Measurements from ENCODE around the gene BMP8B.

Gene BMP8B

GRCh38 chr1:39717809-39718208 is 70.9 kb downstream of the BMP8B start:
- no peak for FAIRE-seq

- FAIRE-seq = no peak
These were observed 75.1 kb downstream of the BMP8B start for GRCh38 chr1:39713557-39713956.

- no peak for FAIRE-seq
These were observed 76.7 kb downstream of the BMP8B start for GRCh38 chr1:39711966-39712340.

DNA sequence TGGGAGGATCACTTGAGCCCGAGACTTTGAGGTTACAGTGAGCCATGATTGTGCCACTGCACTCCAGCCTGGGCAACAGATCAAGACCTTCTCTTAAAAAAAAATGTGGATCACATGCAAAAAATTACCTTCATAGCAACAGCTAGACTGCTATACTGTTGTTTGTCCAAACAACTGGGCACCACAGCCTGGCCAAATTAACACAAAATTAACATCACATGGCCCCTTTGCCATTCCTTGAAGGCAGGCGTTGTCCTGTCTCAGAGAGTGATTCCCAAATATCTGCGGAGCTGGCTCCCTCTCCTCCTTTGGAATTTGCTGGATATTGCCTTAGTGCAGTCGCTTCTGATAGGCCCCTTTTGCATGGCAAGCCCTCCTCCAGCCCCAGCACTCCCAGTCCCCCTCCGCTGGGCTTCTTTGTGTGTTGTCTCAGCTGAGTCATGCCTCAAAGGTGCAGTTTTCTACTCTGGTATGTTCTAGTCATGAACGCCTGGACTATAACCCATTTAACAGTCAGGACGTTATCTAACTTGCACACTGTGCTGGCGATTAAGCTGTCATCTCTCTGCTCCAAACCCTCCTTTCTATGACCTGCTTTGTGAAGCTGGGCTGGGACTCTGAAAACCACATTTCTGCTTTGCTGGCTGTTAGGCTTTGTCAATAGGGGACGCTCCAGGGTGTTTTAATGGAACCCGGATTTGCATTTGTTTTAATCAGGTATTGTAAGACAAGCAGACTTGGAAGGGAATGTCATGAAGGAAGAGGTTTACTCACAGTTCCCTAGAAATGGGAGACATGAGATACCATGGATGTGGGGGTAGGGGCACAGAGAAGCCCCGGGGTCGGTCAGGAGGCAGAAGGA is 77.3 kb downstream of the BMP8B start:
- FAIRE-seq = no peak

- FAIRE-seq = no peak
These were observed 81.2 kb downstream of the BMP8B start for GRCh38 chr1:39707506-39707905.
